Adrenal gland (tissue), 12 donors: Measurements from ENCODE around the gene FHOD3. TPM values are rescaled to one million over a fixed set of nuclear protein-coding genes. Genes with fewer than 3 reads are reported as not detected.
A peak's percentile ranks its signal among the peaks of the same experiment; 100 is the strongest.

Experiments used
- DNase-seq, 7 donors: peaks; one replicate each; pipeline ENCODE4 v3.0.0-alpha.2; 2019 to 2020
- H3K27ac ChIP-seq, 5 donors: fragments of 200-600 bp; sonication (generic) in 4 of 5; 1 replicate in 3 of 5; 2 replicates in 2 of 5; pipeline versions ENCODE4 v1.5.1 to v1.8.0; 2016 to 2020; ENCODE audit warnings: mild to moderate bottlenecking in 1 of 5
- H3K27me3 ChIP-seq: fragments of 200-600 bp; 2 replicates; pipeline ENCODE4 v1.8.0; 2021
- H3K36me3 ChIP-seq, 2 donors: fragments of 200-600 bp; replicated peaks in 1 of 2; 1 replicate in 1 of 2; 2 replicates in 1 of 2; pipeline versions ENCODE4 v1.5.1 to v1.8.0; 2018 to 2022
- H3K4me1 ChIP-seq, 2 donors: fragments of 200-600 bp; replicated peaks in 1 of 2; 1 replicate in 1 of 2; 2 replicates in 1 of 2; pipeline versions ENCODE4 v1.5.1 to v1.8.0; 2018 to 2021
- H3K4me3 ChIP-seq, 4 donors: fragments of 200-600 bp; sonication (generic) in 3 of 4; one replicate each; pipeline ENCODE4 v1.5.1; 2016 to 2018
- H3K9me3 ChIP-seq, 3 donors: fragments of 200-600 bp; sonication (generic) in 1 of 3; replicated peaks in 1 of 3; 1 replicate in 2 of 3; 2 replicates in 1 of 3; pipeline versions ENCODE4 v1.5.1 to v1.8.0; 2016 to 2021
- CTCF ChIP-seq, 6 experiments: fragments of 450-650 bp in 4 of 6; fragments of 200-600 bp in 2 of 6; sonication (generic) in 1 of 6; IDR thresholded peaks; 1 replicate in 5 of 6; 2 replicates in 1 of 6; pipeline versions ENCODE4 v1.5.1 to v1.8.0; 2016 to 2021; ENCODE audit warnings: antibody characterized with exemption in 6 of 6, mild to moderate bottlenecking in 2 of 6, moderate library complexity in 1 of 6
- POLR2A ChIP-seq, 2 donors: fragments of 450-650 bp; IDR thresholded peaks; one replicate each; pipeline ENCODE4 v1.6.1; 2017; ENCODE audit warnings: antibody characterized with exemption in 2 of 2, mild to moderate bottlenecking in 2 of 2, moderate library complexity in 1 of 2
- WGBS, 4 donors: extraction: QIAGEN DNeasy Blood & Tissue Kit in 2 of 4; methylation state at CpG; one replicate each; pipeline versions ENCODE4 v1.1.5 to v1.1.7; 2013 to 2017; 5-methylcytosine and 5-hydroxymethylcytosine counted together
- intact Hi-C, 2 donors: fragments of 100-400 bp; cut with DNase I; formaldehyde crosslinking; loops; one replicate each; pipeline versions ENCODE4 v1.14.1 to v1.15.0; 2022 to 2023
- polyA plus RNA-seq, 3 donors: library from polyadenylated mRNA; stranded (reverse); fragments of 200-250 nt in 2 of 3; fragments of 350-450 nt in 1 of 3; fragmentation: Illumina TruSeq in 1 of 3; extraction: RNeasy Lipid Tissue Mini Kit (QIAGEN cat#74804) in 1 of 3; gene quantifications; one replicate each; pipeline ENCODE4 v1.2.3, GENCODE V29; 2013 to 2014
- total RNA-seq, 9 donors: library from RNA; depleted of rRNA in 4 of 9; stranded (reverse); fragments of >200 nt in 4 of 9; fragments of 120-200 nt in 1 of 9; fragmentation: NEBNext Ultra II Directional in 1 of 9; extraction: Animal tissue kit (Norgen Biotek cat#: 25700) in 1 of 9; gene quantifications; one replicate each; pipeline versions ENCODE4 v1.1.0 to v1.2.4, GENCODE V29; 2013 to 2023
- donor health status: healthy with polysubstance abuse.
- donor health status: Bipolar disorder and iron deficiency.
- donor health status: DM: yes; HTN: yes; CAD: no.
- donor health status: DM: no; HTN: no; CAD: no.
- donor health status: DM: no; HTN: no; CAD: no.
- donor health status: DM: yes; HTN: yes; CAD: no.

The FHOD3 gene
- total and polyA plus RNA-seq, 12 donors: 17.5 to 87.9 (median 48.5) TPM

DNA sequence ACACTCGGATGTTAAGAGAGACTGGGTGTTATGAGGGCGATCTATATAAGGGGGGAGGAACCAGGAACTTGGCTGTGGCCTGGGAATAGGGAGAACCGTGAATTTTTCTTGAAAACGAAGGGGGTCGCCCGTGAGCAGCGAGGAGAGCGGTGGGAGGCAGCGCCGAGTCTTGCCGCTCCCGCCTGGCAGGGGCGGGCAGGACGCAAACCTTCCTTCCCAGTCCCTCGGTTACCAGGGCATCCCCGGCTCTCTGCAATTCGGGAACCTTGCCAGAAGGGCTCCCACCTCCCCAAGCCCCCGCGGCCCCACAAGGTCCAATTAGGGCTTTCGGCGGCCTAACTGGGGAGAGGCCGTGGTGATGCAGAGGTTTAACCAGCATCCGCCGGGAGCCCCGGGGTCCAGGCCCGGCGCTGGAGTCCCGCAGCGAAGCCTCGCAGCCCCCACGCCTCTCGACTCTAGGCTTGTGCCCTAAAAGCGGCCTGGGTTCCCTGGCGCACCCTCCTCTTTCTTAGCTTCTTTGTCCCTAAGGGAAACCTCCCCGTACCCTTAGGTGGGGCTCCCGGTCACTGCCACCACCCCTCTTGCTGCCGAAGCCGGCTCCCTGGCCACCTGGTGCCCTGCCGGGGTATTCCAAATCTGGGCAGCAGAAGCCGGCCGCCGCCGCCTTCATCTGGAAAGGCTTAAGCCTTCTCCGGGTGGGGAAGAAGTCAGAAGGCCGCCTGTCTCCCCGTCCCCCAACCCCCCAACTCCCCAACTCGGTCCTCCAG, 680 bp upstream of the FHOD3 start:
- Histone ChIP-seq H3K27ac (peak overlapping the region in 3 of 5 donors; percentile 45 to 80 (median 64)), H3K9me3 (no peaks in the 10 kb centered on the region), H3K36me3 (no peaks in the 10 kb centered on the region), H3K4me1 (peaks cover 6 to 12% of the 10 kb centered on the region in 2 donors), H3K27me3 (no peaks in the 10 kb centered on the region), H3K4me3 (peak overlapping the region in 3 of 4 donors; percentile 26 to 77 (median 33))
- peak; percentile 27 to 47 (median 44) for TF ChIP-seq CTCF (IDR thresholded peaks at IDR 0.05)
- TF ChIP-seq POLR2A (IDR thresholded peaks at IDR 0.05): no peak
- intact Hi-C loops: loop anchor here (5.0 kb wide), 1 partner anchor 275 kb away; no protein-coding TSS in a partner anchor
- 1% methylated on average over 16 to 47 of the region's 47 CpGs for WGBS, 4 donors
- peak; percentile 72 to 84 (median 79) for DNase-seq

DNA sequence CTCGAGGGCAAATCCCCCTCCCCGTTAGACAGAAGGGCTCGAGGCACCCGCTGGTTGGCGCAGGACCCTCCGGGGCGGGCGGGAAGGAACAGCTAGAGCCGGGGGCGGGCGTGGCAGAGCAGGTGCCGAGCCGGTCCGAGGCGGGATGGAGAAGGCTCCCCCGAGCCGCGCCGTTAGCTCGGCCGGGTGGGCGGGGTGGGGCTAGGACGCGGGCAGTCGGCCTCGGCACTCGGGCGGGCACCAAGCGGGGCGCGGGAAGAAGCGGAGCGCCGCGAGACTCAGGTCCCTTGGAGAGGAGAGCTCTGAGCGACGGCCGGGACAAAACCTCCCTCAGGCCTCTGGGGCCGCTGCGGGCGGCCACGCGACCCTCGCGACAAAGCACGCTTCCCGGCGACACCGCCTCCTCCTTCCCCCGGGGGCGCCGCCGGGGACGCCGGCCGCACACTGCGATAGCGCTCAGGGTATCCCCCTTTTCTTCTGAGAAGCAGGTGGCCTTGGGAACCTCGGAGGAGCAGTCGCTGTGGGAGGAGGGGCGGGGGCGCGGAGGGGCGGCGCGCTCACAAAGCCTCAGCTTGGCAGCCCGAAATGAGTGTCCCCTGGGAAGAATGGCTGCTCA, 721 bp downstream of the FHOD3 start:
- Histone ChIP-seq H3K4me1 (peaks cover 6 to 12% of the 10 kb centered on the region in 2 donors), H3K4me3 (peak overlapping the region in 3 of 4 donors; percentile 26 to 84 (median 77)), H3K36me3 (no peaks in the 10 kb centered on the region), H3K27ac (peak overlapping the region in 3 of 5 donors; percentile 45 to 77 (median 64)), H3K9me3 (no peaks in the 10 kb centered on the region), H3K27me3 (no peaks in the 10 kb centered on the region)
- TF ChIP-seq POLR2A (IDR thresholded peaks at IDR 0.05) (peak in 1 of 2 donors; percentile 10), CTCF (IDR thresholded peaks at IDR 0.05) (no peak)
- WGBS, 4 donors: 1 to 13% (median 3%) methylated on average over 10 to 67 of the region's 67 CpGs
- intact Hi-C loops: loop anchor here (5.0 kb wide), 1 partner anchor 274 kb away; no protein-coding TSS in a partner anchor
- DNase-seq: peak in 2 of 7 donors; percentile 44 to 55

DNA sequence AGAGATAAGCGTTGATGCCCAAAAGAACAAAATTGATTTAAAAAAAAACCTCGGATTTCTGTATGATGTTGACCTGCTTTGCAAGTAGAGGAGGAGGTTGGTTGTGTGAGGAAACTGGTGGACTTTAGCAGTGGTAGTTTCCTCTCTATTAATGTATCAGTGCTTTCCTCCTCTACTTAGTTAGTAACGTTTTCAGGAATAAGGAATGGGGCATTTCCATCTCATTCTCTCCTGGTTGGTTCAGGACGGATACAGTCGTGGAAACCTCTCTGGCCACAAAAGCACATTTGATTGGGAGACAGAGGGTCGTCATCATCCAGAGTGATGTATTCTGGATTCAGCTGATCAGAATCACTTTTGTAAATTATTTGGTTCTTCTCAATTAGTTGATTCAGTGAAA, 1.5 kb downstream of the FHOD3 start:
- Histone ChIP-seq H3K9me3 (no peaks in the 10 kb centered on the region), H3K27me3 (no peaks in the 10 kb centered on the region), H3K36me3 (no peaks in the 10 kb centered on the region), H3K27ac (no peak overlapping the region), H3K4me3 (peak overlapping the region in 1 of 4 donors; percentile 77), H3K4me1 (peaks cover 6 to 12% of the 10 kb centered on the region in 2 donors)
- no peak for DNase-seq
- TF ChIP-seq POLR2A (IDR thresholded peaks at IDR 0.05) (no peak), CTCF (IDR thresholded peaks at IDR 0.05) (no peak)
- 68 to 71% (median 70%) methylated on average over 6 of the region's 6 CpGs for WGBS, 4 donors
- intact Hi-C loops: loop anchor here (5.0 kb wide), 1 partner anchor 273 kb away; no protein-coding TSS in a partner anchor

DNA sequence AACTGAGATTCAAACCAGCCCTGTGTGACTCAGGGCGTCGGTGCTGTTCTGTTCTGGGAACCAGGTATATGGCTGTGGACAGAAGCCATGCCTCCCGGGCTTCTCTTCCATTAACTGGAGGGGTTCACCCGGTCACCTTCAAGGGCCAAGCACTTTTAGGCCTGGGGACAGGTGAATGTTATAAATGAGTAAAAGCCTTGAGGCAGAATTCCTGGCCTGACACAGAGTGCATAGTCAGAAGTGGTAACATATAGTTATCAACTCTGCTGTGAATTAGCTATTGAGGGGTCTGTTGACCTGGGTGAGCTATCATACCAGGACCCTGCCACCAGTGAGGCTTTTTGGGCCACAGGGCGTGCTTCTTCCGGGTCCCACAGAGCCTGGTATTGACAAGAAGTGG, 2.7 kb downstream of the FHOD3 start:
- DNase-seq: no peak
- TF ChIP-seq CTCF (IDR thresholded peaks at IDR 0.05) (no peak), POLR2A (IDR thresholded peaks at IDR 0.05) (no peak)
- Histone ChIP-seq H3K36me3 (no peaks in the 10 kb centered on the region), H3K27ac (no peak overlapping the region), H3K27me3 (no peaks in the 10 kb centered on the region), H3K4me3 (no peak overlapping the region), H3K4me1 (peaks cover 6 to 12% of the 10 kb centered on the region in 2 donors), H3K9me3 (no peaks in the 10 kb centered on the region)
- 86 to 97% (median 91%) methylated on average over 4 to 6 of the region's 6 CpGs for WGBS, 4 donors
- intact Hi-C loops: no loop called here
